GM06990 (cell line): Measurements from ENCODE around the gene WNK2.

Experiments
- DNase-seq: peaks from one replicate; pipeline ENCODE4 v3.0.0-alpha.2; 2011; ENCODE audit not compliant: insufficient read length; ENCODE audit errors: extremely low read depth
- H3K27me3 ChIP-seq: replicated peaks from 2 replicates; pipeline ENCODE4 v1.6.0; 2011; ENCODE audit warnings: low read length; ENCODE audit not compliant: control insufficient read depth, insufficient read depth
- H3K36me3 ChIP-seq: 2 replicates; pipeline ENCODE4 v1.5.1; 2011; ENCODE audit warnings: low read length; ENCODE audit not compliant: control insufficient read depth, insufficient read depth
- H3K4me3 ChIP-seq: replicated peaks from 2 replicates; pipeline ENCODE4 v1.5.1; 2011; ENCODE audit warnings: low read depth, mild to moderate bottlenecking, control low read depth, low read length
- CTCF ChIP-seq: IDR thresholded peaks from 2 replicates; pipeline ENCODE4 v1.5.1; 2011; ENCODE audit warnings: low read length, control low read depth, mild to moderate bottlenecking, inconsistent platforms; ENCODE audit not compliant: insufficient read depth, poor library complexity, severe bottlenecking

The WNK2 gene

GRCh38 chr9:93193388-93194220, 9.7 kb downstream of the WNK2 start:
- no peak for DNase-seq
- no peak for TF ChIP-seq CTCF
- Histone ChIP-seq H3K36me3 (no peaks in the 10 kb centered on the region), H3K4me3 (no peak overlapping the region), H3K27me3 (no peaks in the 10 kb centered on the region; the same call in 1 of the 2 replicates)

- Histone ChIP-seq H3K27me3 (no peaks in the 10 kb centered on the region; the same call in 1 of the 2 replicates), H3K36me3 (no peaks in the 10 kb centered on the region), H3K4me3 (no peak overlapping the region)
- no peak for DNase-seq
- no peak for TF ChIP-seq CTCF
Measured at GRCh38 chr9:93194221-93194625, 10.3 kb downstream of the WNK2 start.

GRCh38 chr9:93194641-93195040, 10.7 kb downstream of the WNK2 start:
- no peak for DNase-seq
- H3K4me3 ChIP-seq: no peak overlapping the region
- H3K36me3 ChIP-seq: no peaks in the 10 kb centered on the region
- no peaks in the 10 kb centered on the region; the same call in 1 of the 2 replicates for H3K27me3 ChIP-seq
- TF ChIP-seq CTCF: no peak

GRCh38 chr9:93196096-93197055, 12.4 kb downstream of the WNK2 start:
- H3K4me3 ChIP-seq: no peak overlapping the region
- no peaks in the 10 kb centered on the region; the same call in 1 of the 2 replicates for H3K27me3 ChIP-seq
- TF ChIP-seq CTCF: no peak
- no peak for DNase-seq
- no peaks in the 10 kb centered on the region for H3K36me3 ChIP-seq

- Histone ChIP-seq H3K4me3 (no peak overlapping the region), H3K36me3 (no peaks in the 10 kb centered on the region), H3K27me3 (no peaks in the 10 kb centered on the region)
- DNase-seq: no peak
- TF ChIP-seq CTCF: no peak
Measured at GRCh38 chr9:93197670-93198069, 13.7 kb downstream of the WNK2 start.
